ENCODE measurements around the gene CCNA2.

The CCNA2 gene

GRCh38 chr4:121823505-121824170, at the start of gene CCNA2:
Gene CCNA2, minus strand, starts transcription at chr4:121823883. Its CDS starts 255 bp downstream, at chr4:121823628.
- DNase-seq = peak; percentile 68

GRCh38 chr4:121869841-121870822, 46.4 kb upstream of the CCNA2 start, which contains the start of gene BBS7:
Gene BBS7, minus strand, starts transcription at chr4:121870474. Its CDS starts 161 bp downstream, at chr4:121870313.
- DNase-seq = peak; percentile 79

GRCh38 chr4:121863799-121864198, 40.1 kb upstream of the CCNA2 start:
- no peak for DNase-seq

- no peak for DNase-seq
These were observed 37.7 kb upstream of the CCNA2 start for GRCh38 chr4:121861426-121861825.

GRCh38 chr4:121860121-121860520, 36.4 kb upstream of the CCNA2 start:
- DNase-seq = no peak

GRCh38 chr4:121851354-121851753, 27.7 kb upstream of the CCNA2 start:
- DNase-seq = no peak

- DNase-seq = no peak
These were observed 23.0 kb upstream of the CCNA2 start for GRCh38 chr4:121846662-121847061.

GRCh38 chr4:121842862-121843261, 19.2 kb upstream of the CCNA2 start:
- DNase-seq = no peak

- DNase-seq = no peak
These were observed 14.5 kb upstream of the CCNA2 start for GRCh38 chr4:121838136-121838535.

GRCh38 chr4:121829511-121829910, 5.8 kb upstream of the CCNA2 start:
- DNase-seq = no peak

- no peak for DNase-seq
These were observed 4.2 kb upstream of the CCNA2 start for GRCh38 chr4:121827853-121828252.

- DNase-seq = no peak
These were observed 1.3 kb upstream of the CCNA2 start for GRCh38 chr4:121824950-121825349.

GRCh38 chr4:121824171-121824527, 466 bp upstream of the CCNA2 start:
- DNase-seq = no peak

GRCh38 chr4:121822796-121823504, 733 bp downstream of the CCNA2 start:
- DNase-seq = no peak

- no peak for DNase-seq
These were observed 1.6 kb downstream of the CCNA2 start for GRCh38 chr4:121822047-121822446.

GRCh38 chr4:121819216-121819965, 4.3 kb downstream of the CCNA2 start:
- no peak for DNase-seq

- no peak for DNase-seq
These were observed 5.5 kb downstream of the CCNA2 start for GRCh38 chr4:121818215-121818614.

- no peak for DNase-seq
These were observed 6.0 kb downstream of the CCNA2 start for GRCh38 chr4:121817701-121818100.

- no peak for DNase-seq
These were observed 6.7 kb downstream of the CCNA2 start for GRCh38 chr4:121817006-121817405.

- no peak for DNase-seq
These were observed 8.9 kb downstream of the CCNA2 start for GRCh38 chr4:121814756-121815155.

GRCh38 chr4:121811122-121811521, 12.6 kb downstream of the CCNA2 start:
- no peak for DNase-seq

- DNase-seq = no peak
These were observed 17.3 kb downstream of the CCNA2 start for GRCh38 chr4:121806411-121806810.

- DNase-seq = no peak
These were observed 22.0 kb downstream of the CCNA2 start for GRCh38 chr4:121801715-121802075.
